HepG2 (cell line): ENCODE measurements around the gene SEPTIN3. TPM values are rescaled to one million over a fixed set of nuclear protein-coding genes. Genes with fewer than 3 reads are reported as not detected.

Experiments
- ATAC-seq: fragments of 200-7000 bp; cut with Tn5 transposase; 3 replicates; pipeline ENCODE4 v1.9.1; 2020; ENCODE audit warnings: mild to moderate bottlenecking, moderate library complexity
- BruUV-seq: library from RNA; stranded (reverse); fragments of 400-500 nt; replicated peaks from 2 replicates; lab custom pipeline; 2021; lab: Mats Ljungman, UMichigan
- CTCF ChIA-PET: fragments of 300-600 bp; formaldehyde crosslinking; extraction: SDS; loops from one replicate; lab custom pipeline; 2021; ENCODE audit warnings: low total read pairs, inconsistent platforms, low intra/inter-chr PET ratio; lab: Yijun Ruan, JAX
- POLR2A ChIA-PET: fragments of 350-600 bp; sonication (Branson Sonifier 250); formaldehyde crosslinking; loops from one replicate; lab custom pipeline; 2020; ENCODE audit warnings: antibody characterized with exemption, inconsistent platforms; lab: Yijun Ruan, JAX
- DNase-seq: peaks from one replicate; pipeline ENCODE4 v3.0.0-alpha.2; 2015; ENCODE audit warnings: low spot score
- FAIRE-seq: peaks from 3 replicates; lab custom pipeline; 2011; peaks lifted over from hg19 to GRCh38; lab: Jason Lieb, UNC
- H2AFZ ChIP-seq: one replicate; pipeline ENCODE4 v1.6.1; 2011; ENCODE audit warnings: low read length, inconsistent platforms
- H3K27ac ChIP-seq: fragments of 300-600 bp; 3 replicates; pipeline ENCODE4 v1.8.0; 2011; ENCODE audit warnings: mixed run types, mild to moderate bottlenecking, mixed read lengths, low read length, inconsistent platforms; ENCODE audit not compliant: insufficient read depth; ENCODE audit errors: extremely low read length
- H3K27me3 ChIP-seq, 2 experiments: fragments of 200-600 bp in 1 of 2; 2 replicates in 1 of 2; 3 replicates in 1 of 2; pipeline versions ENCODE4 v1.6.0 to v1.8.0; 2011; ENCODE audit warnings: low read length in 2 of 2, mild to moderate bottlenecking in 2 of 2, moderate library complexity in 2 of 2, inconsistent platforms in 1 of 2; ENCODE audit not compliant: insufficient read depth in 2 of 2, control insufficient read depth in 1 of 2
- H3K36me3 ChIP-seq, 2 experiments: fragments of 200-600 bp in 1 of 2; replicated peaks in 1 of 2; 2 replicates in 1 of 2; 3 replicates in 1 of 2; pipeline versions ENCODE4 v1.5.1 to v1.8.0; 2011; ENCODE audit warnings: low read length in 2 of 2, inconsistent platforms in 1 of 2; ENCODE audit not compliant: insufficient read depth in 2 of 2, control insufficient read depth in 1 of 2
- H3K4me1 ChIP-seq: 2 replicates; pipeline ENCODE4 v1.5.1; 2012; ENCODE audit warnings: low read length, inconsistent platforms; ENCODE audit not compliant: insufficient read depth
- H3K4me2 ChIP-seq: 2 replicates; pipeline ENCODE4 v1.6.0; 2011; ENCODE audit warnings: low read depth, low read length, inconsistent platforms
- H3K4me3 ChIP-seq, 3 experiments: fragments of 200-600 bp in 1 of 3; sonication (generic), shearing (Covaris generic) in 1 of 3; replicated peaks in 1 of 3; 2 replicates each; pipeline ENCODE4 v1.5.1; 2011 to 2016; ENCODE audit warnings: low read length in 3 of 3, inconsistent platforms in 2 of 3, low read depth in 2 of 3, mild to moderate bottlenecking in 2 of 3, control low read depth in 1 of 3, mixed read lengths in 1 of 3; ENCODE audit not compliant: insufficient read depth in 1 of 3
- H3K79me2 ChIP-seq: one replicate; pipeline ENCODE4 v1.6.1; 2011; ENCODE audit warnings: low read length, inconsistent platforms; ENCODE audit not compliant: insufficient read depth
- H3K9ac ChIP-seq: 2 replicates; pipeline ENCODE4 v1.6.0; 2011; ENCODE audit warnings: mild to moderate bottlenecking, low read depth, low read length, inconsistent platforms; ENCODE audit not compliant: insufficient read depth
- H3K9me3 ChIP-seq: 2 replicates; pipeline ENCODE4 v1.5.1; 2012; ENCODE audit warnings: mild to moderate bottlenecking, low read length
- H4K20me1 ChIP-seq: 2 replicates; pipeline ENCODE4 v1.6.0; 2011; ENCODE audit warnings: inconsistent platforms, mild to moderate bottlenecking, low read length, moderate library complexity; ENCODE audit not compliant: insufficient read depth
- AGO1 ChIP-seq: fragments of 200-400 bp; formaldehyde crosslinking; IDR thresholded peaks from 2 replicates; pipeline ENCODE4 v1.6.1; 2017; ENCODE audit warnings: mild to moderate bottlenecking, low read depth, low read length, moderate library complexity; ENCODE audit not compliant: poor library complexity, severe bottlenecking
- AGO2 ChIP-seq: fragments of 200-400 bp; formaldehyde crosslinking; optimal IDR thresholded peaks from 2 replicates; pipeline ENCODE3; 2017; ENCODE audit warnings: mild to moderate bottlenecking, low read depth, low read length, moderate library complexity
- MEF2D ChIP-seq: sonication (generic); formaldehyde crosslinking; IDR thresholded peaks from 2 replicates; pipeline ENCODE4 v1.5.1; 2020; ENCODE audit warnings: mild to moderate bottlenecking, missing genetic modification reagents
- ZNF780A ChIP-seq: sonication (generic); formaldehyde crosslinking; IDR thresholded peaks from 2 replicates; pipeline ENCODE4 v1.8.0; 2022; ENCODE audit warnings: mild to moderate bottlenecking, missing genetic modification reagents, moderate library complexity
- WGBS: methylation state at CpG from one replicate; pipeline ENCODE4 v1.1.6; 2017; ENCODE audit warnings: low lambda C conversion rate; 5-methylcytosine and 5-hydroxymethylcytosine counted together
- in situ Hi-C: cut with HindIII; loops from 2 replicates; pipeline ENCODE4 v1.10.0; 2017; ENCODE audit warnings: low pct_unique_long_range_greater_than_20kb; ENCODE audit not compliant: extremely low pct_ligation_motif_present
- intact Hi-C: fragments of 100-400 bp; cut with micrococcal nuclease; formaldehyde crosslinking; loops from one replicate; pipeline ENCODE4 v1.10.0; 2022; ENCODE audit not compliant: unreplicated experiment
- polyA plus RNA-seq, 8 experiments: library from polyadenylated mRNA; depleted of rRNA in 3 of 8; stranded (reverse) in 7 of 8; unstranded in 1 of 8; fragments of >200 nt; fragmentation: Illumina TruSeq in 4 of 8; extraction: Trizol in 4 of 8; gene quantifications; 2 replicates each; pipeline versions ENCODE4 v1.2.1 to v1.2.3, GENCODE V29; 2011 to 2016; ENCODE audit warnings: low read depth in 4 of 8, missing spikeins in 1 of 8, mixed read lengths in 1 of 8; ENCODE audit not compliant: insufficient read depth in 1 of 8
- total RNA-seq, 5 experiments: library from RNA; depleted of rRNA; stranded (reverse); fragments of >200 nt; fragmentation: Illumina TruSeq; extraction: Trizol; gene quantifications; 2 replicates each; pipeline ENCODE4 v1.2.3, GENCODE V29; 2016; ENCODE audit warnings: low read depth in 1 of 5
- TF ChIP-seq, protein P1 (sequence below): sonication (generic); formaldehyde crosslinking; IDR thresholded peaks from 2 replicates; pipeline ENCODE4 v1.5.1; 2020; ENCODE audit warnings: mild to moderate bottlenecking, missing genetic modification reagents, moderate library complexity

SEPTIN3 gene
- total and polyA plus RNA-seq, 2 of the 13 experiments (the other 11 are each of a cell fraction or from before 2014, with no cell fraction given) = 0.04 TPM; not detected in 1

DNA sequence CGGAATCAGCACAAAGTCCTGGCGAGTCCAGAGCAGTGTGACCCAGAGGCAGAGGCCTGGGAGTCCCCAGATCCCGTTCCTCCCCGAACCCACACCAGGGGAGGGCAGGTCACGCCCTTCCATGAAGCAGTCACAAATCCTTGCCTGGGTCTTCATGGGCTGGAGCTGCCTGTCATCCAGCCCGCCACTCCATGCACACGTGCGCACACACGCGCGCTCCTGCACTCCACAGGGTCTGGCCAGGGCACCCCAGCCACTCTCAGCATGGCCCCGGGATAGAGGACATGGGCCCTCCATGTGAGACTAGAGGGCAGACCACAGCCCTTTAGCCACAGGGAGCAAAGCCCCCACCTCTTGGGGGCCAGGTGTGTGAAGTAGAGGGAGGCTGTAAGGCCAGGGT, 36.9 kb upstream of the SEPTIN3 start:
- no peak overlapping the region for H3K4me3 ChIP-seq
- H3K9me3 ChIP-seq = no peaks in the 10 kb centered on the region
- no peak overlapping the region for H2AFZ ChIP-seq
- ATAC-seq (no peak), FAIRE-seq (no peak), DNase-seq (no peak)
- TF ChIP-seq ZNF780A (CRISPR knock-in tag) = no peak
- TF ChIP-seq AGO2 = peak; percentile 53
- 100% methylated on average over 3 of the region's 12 CpGs for WGBS
- BruUV-seq = no TSS peak
- H3K9ac ChIP-seq = no peak overlapping the region
- CTCF ChIA-PET = no interaction called here
- no peaks in the 10 kb centered on the region for H3K79me2 ChIP-seq
- H3K36me3 ChIP-seq = peaks cover 2 to 4% of the 10 kb centered on the region in 2 experiments; a peak in 2 of 5 replicates
- H3K27ac ChIP-seq = no peak overlapping the region
- POLR2A ChIA-PET = no interaction called here
- peaks cover 12% of the 10 kb centered on the region for H3K4me1 ChIP-seq
- no peaks in the 10 kb centered on the region for H4K20me1 ChIP-seq
- in situ Hi-C loops = no loop called here
- intact Hi-C loops = no loop called here
- no peak overlapping the region for H3K4me2 ChIP-seq
- no peaks in the 10 kb centered on the region for H3K27me3 ChIP-seq

DNA sequence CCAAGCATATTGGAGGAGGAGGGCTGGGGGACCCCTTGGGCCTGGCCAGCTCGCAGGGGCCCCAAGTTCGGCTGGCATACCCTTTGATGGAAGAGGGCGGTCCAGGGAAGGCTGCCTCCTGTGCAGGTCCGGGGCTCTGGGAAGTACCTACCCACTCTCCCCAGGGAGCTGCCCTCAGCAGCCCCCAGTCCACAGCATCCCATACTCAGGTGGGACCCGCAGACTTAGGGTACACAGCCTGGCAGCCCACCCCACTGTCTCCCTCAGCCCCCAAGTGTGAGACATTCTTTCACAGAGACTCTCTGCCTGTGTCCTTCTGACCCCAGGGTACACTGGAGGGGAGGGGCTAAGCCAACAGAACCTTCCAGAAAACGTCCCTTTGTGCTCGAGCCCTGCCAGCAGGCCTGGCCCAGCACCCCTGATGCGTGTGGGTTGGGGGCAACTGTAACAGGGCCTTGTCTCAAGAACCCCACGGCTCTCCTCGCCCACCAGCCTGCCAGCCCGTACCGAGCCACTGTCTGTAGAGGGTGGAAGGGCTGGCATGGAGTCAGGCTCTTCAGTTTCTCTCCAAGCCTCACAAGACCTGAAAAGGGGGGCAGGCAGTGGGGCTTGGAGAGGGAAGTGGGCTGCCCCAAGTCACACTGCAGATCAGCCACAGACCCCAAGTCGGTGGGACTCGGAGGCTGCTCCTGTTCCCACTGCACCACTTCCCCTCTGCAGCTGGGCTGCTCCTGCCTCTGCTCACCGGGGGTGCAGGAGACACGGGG, 35.6 kb upstream of the SEPTIN3 start:
- no peak overlapping the region for H2AFZ ChIP-seq
- ChIA-PET POLR2A (no interaction called here), CTCF (no interaction called here)
- H3K9me3 ChIP-seq = no peaks in the 10 kb centered on the region
- FAIRE-seq (no peak), ATAC-seq (no peak), DNase-seq (no peak)
- H4K20me1 ChIP-seq = no peaks in the 10 kb centered on the region
- intact Hi-C loops (no loop called here), in situ Hi-C loops (no loop called here)
- no peaks in the 10 kb centered on the region for H3K27me3 ChIP-seq
- H3K36me3 ChIP-seq = peaks cover 2 to 9% of the 10 kb centered on the region in 2 experiments; a peak in 3 of 5 replicates
- no peaks in the 10 kb centered on the region for H3K4me1 ChIP-seq
- no TSS peak for BruUV-seq
- H3K4me2 ChIP-seq = no peak overlapping the region
- no peak overlapping the region for H3K4me3 ChIP-seq
- no peaks in the 10 kb centered on the region for H3K79me2 ChIP-seq
- 100% methylated on average over 6 of the region's 16 CpGs for WGBS
- no peak overlapping the region for H3K27ac ChIP-seq
- peak; percentile 10 for TF ChIP-seq AGO1
- TF ChIP-seq, protein P1, sequence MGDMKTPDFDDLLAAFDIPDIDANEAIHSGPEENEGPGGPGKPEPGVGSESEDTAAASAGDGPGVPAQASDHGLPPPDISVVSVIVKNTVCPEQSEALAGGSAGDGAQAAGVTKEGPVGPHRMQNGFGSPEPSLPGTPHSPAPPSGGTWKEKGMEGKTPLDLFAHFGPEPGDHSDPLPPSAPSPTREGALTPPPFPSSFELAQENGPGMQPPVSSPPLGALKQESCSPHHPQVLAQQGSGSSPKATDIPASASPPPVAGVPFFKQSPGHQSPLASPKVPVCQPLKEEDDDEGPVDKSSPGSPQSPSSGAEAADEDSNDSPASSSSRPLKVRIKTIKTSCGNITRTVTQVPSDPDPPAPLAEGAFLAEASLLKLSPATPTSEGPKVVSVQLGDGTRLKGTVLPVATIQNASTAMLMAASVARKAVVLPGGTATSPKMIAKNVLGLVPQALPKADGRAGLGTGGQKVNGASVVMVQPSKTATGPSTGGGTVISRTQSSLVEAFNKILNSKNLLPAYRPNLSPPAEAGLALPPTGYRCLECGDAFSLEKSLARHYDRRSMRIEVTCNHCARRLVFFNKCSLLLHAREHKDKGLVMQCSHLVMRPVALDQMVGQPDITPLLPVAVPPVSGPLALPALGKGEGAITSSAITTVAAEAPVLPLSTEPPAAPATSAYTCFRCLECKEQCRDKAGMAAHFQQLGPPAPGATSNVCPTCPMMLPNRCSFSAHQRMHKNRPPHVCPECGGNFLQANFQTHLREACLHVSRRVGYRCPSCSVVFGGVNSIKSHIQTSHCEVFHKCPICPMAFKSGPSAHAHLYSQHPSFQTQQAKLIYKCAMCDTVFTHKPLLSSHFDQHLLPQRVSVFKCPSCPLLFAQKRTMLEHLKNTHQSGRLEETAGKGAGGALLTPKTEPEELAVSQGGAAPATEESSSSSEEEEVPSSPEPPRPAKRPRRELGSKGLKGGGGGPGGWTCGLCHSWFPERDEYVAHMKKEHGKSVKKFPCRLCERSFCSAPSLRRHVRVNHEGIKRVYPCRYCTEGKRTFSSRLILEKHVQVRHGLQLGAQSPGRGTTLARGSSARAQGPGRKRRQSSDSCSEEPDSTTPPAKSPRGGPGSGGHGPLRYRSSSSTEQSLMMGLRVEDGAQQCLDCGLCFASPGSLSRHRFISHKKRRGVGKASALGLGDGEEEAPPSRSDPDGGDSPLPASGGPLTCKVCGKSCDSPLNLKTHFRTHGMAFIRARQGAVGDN (CRISPR knock-in tag) = peak; percentile 13; the same call in 1 of the 2 replicates
- no peak for TF ChIP-seq MEF2D (CRISPR knock-in tag)
- TF ChIP-seq AGO2 = peak; percentile 56
- H3K9ac ChIP-seq = no peak overlapping the region
